GM12892 (cell line): ENCODE results near the gene KRTAP10-3.
"Not testable (repeated sequence)": the region's sequence is repeated elsewhere in the genome, so short reads cannot be mapped to it uniquely, and the experiment has no call there.

ENCODE experiments used
- POLR2A ChIP-seq: IDR thresholded peaks from 2 replicates; pipeline ENCODE4 v1.6.1; 2011; ENCODE audit warnings: low read depth, low read length, control low read depth
- TAF1 ChIP-seq: IDR thresholded peaks from 2 replicates; pipeline ENCODE4 v1.6.1; 2011; ENCODE audit warnings: low read depth, mild to moderate bottlenecking, control low read depth, low read length, borderline replicate concordance

DNA sequence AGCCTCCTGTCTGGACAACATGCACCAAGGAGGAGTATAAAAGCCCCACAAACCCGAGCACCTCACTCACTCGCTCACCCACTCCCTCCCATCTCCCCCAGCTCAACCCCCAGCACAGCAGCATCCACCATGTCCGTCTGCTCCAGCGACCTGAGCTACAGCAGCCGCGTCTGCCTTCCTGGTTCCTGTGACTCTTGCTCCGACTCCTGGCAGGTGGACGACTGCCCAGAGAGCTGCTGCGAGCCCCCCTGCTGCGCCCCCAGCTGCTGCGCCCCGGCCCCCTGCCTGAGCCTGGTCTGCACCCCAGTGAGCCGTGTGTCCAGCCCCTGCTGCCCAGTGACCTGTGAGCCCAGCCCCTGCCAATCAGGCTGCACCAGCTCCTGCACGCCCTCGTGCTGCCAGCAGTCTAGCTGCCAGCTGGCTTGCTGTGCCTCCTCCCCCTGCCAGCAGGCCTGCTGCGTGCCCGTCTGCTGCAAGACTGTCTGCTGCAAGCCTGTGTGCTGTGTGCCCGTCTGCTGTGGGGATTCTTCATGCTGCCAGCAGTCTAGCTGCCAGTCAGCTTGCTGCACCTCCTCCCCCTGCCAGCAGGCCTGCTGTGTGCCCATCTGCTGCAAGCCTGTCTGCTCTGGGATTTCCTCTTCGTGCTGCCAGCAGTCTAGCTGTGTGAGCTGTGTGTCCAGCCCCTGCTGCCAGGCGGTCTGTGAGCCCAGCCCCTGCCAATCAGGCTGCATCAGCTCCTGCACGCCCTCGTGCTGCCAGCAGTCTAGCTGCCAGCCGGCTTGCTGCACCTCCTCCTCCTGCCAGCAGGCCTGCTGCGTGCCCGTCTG lies 15.2 kb upstream of the KRTAP10-3 start, which contains the start of gene KRTAP10-4:
- TF ChIP-seq POLR2A, TAF1: not testable (repeated sequence)
